ENCODE measurements around the gene FXYD6.

FXYD6 gene

DNA sequence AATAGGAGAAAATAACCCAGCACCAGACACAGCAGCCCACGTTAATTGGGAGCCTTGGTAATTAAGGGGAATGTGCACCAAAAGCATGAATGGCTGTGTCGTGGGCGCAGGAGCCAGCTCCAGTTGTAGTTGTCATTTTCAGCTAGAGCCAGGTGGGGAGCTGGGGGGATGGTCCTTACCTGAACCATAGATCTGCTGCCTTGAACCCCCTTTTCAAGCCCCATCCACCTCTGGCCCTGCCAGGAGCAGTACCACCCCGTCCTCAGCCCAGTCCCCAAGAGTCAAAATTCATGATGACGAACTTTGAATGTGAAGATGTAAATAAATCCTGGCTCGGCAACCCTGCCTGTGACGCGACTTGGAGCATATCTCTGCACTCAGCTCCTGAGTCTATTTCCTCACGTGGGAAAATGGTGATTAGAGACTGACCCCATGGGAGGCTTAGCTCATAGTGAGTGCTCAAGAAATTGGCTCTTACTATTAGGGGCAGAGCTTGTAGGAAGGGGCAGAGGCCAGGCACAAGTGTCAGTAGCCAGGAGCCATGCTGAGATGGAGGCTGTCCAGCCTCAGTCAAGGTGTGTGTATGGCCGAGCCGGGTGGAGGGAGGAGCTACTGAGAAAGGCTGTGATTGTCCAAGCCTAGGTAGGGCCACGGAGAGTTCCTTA lies 794 bp upstream of the FXYD6 start:
- Histone ChIP-seq H3K27ac (ENCODE audit: low read length) (no peak overlapping the region), H3K36me3 (replicated peaks; ENCODE audit: low read depth, low read length) (no peaks in the 10 kb centered on the region), H4K20me1 (ENCODE audit: insufficient read depth, low read length) (no peaks in the 10 kb centered on the region), H3K4me3 (ENCODE audit: low read length) (peak overlapping the region; percentile 80), H3K4me2 (ENCODE audit: low read length) (peak overlapping the region; percentile 97), H3K27me3 (ENCODE audit: low read depth, low read length) (peaks cover 42% of the 10 kb centered on the region), H3K4me1 (ENCODE audit: low read length) (peaks cover 10% of the 10 kb centered on the region), H3K79me2 (ENCODE audit: low read length) (no peaks in the 10 kb centered on the region), H3K9me3 (ENCODE audit: insufficient read depth, low read length) (no peaks in the 10 kb centered on the region), H3K9ac (ENCODE audit: low read length) (no peak overlapping the region), H2AFZ (ENCODE audit: low read depth, low read length) (no peak overlapping the region)
- TF ChIP-seq, protein P1, sequence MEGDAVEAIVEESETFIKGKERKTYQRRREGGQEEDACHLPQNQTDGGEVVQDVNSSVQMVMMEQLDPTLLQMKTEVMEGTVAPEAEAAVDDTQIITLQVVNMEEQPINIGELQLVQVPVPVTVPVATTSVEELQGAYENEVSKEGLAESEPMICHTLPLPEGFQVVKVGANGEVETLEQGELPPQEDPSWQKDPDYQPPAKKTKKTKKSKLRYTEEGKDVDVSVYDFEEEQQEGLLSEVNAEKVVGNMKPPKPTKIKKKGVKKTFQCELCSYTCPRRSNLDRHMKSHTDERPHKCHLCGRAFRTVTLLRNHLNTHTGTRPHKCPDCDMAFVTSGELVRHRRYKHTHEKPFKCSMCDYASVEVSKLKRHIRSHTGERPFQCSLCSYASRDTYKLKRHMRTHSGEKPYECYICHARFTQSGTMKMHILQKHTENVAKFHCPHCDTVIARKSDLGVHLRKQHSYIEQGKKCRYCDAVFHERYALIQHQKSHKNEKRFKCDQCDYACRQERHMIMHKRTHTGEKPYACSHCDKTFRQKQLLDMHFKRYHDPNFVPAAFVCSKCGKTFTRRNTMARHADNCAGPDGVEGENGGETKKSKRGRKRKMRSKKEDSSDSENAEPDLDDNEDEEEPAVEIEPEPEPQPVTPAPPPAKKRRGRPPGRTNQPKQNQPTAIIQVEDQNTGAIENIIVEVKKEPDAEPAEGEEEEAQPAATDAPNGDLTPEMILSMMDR (IDR thresholded peaks at IDR 0.05; ENCODE audit: low read depth, low read length), result no peak
- TF ChIP-seq EZH2phosphoT487 (IDR thresholded peaks at IDR 0.05; ENCODE audit: low read depth), result no peak

GRCh38 chr11:117876059-117876340 lies 458 bp downstream of the FXYD6 start:
- no peak overlapping the region for H3K27ac ChIP-seq (ENCODE audit: low read length)
- TF ChIP-seq EZH2phosphoT487 (IDR thresholded peaks at IDR 0.05; ENCODE audit: low read depth), result no peak
- TF ChIP-seq, protein P1 (IDR thresholded peaks at IDR 0.05; ENCODE audit: low read depth, low read length), result no peak
- H4K20me1 ChIP-seq (ENCODE audit: insufficient read depth, low read length), result no peaks in the 10 kb centered on the region
- H3K4me2 ChIP-seq (ENCODE audit: low read length), result peak overlapping the region; percentile 97
- H3K36me3 ChIP-seq (replicated peaks; ENCODE audit: low read depth, low read length), result no peaks in the 10 kb centered on the region
- peak overlapping the region; percentile 80 for H3K4me3 ChIP-seq (ENCODE audit: low read length)
- no peaks in the 10 kb centered on the region for H3K9me3 ChIP-seq (ENCODE audit: insufficient read depth, low read length)
- peak overlapping the region; percentile 61 for H2AFZ ChIP-seq (ENCODE audit: low read depth, low read length)
- H3K4me1 ChIP-seq (ENCODE audit: low read length), result peaks cover 10% of the 10 kb centered on the region
- H3K9ac ChIP-seq (ENCODE audit: low read length), result peak overlapping the region; percentile 57
- peaks cover 34% of the 10 kb centered on the region for H3K27me3 ChIP-seq (ENCODE audit: low read depth, low read length)
- no peaks in the 10 kb centered on the region for H3K79me2 ChIP-seq (ENCODE audit: low read length)

GRCh38 chr11:117875382-117876058 lies 938 bp downstream of the FXYD6 start:
- no peaks in the 10 kb centered on the region for H4K20me1 ChIP-seq (ENCODE audit: insufficient read depth, low read length)
- H3K9ac ChIP-seq (ENCODE audit: low read length), result peak overlapping the region; percentile 57
- H3K79me2 ChIP-seq (ENCODE audit: low read length), result no peaks in the 10 kb centered on the region
- no peaks in the 10 kb centered on the region for H3K36me3 ChIP-seq (replicated peaks; ENCODE audit: low read depth, low read length)
- TF ChIP-seq EZH2phosphoT487 (IDR thresholded peaks at IDR 0.05; ENCODE audit: low read depth), result no peak
- TF ChIP-seq, protein P1 (IDR thresholded peaks at IDR 0.05; ENCODE audit: low read depth, low read length), result no peak
- H3K27me3 ChIP-seq (ENCODE audit: low read depth, low read length), result peaks cover 34% of the 10 kb centered on the region
- H3K27ac ChIP-seq (ENCODE audit: low read length), result no peak overlapping the region
- H3K9me3 ChIP-seq (ENCODE audit: insufficient read depth, low read length), result no peaks in the 10 kb centered on the region
- H2AFZ ChIP-seq (ENCODE audit: low read depth, low read length), result peak overlapping the region; percentile 61; the same call in 1 of the 2 replicates
- peak overlapping the region; percentile 97 for H3K4me2 ChIP-seq (ENCODE audit: low read length)
- peaks cover 14% of the 10 kb centered on the region for H3K4me1 ChIP-seq (ENCODE audit: low read length)
- peak overlapping the region; percentile 80 for H3K4me3 ChIP-seq (ENCODE audit: low read length)

DNA sequence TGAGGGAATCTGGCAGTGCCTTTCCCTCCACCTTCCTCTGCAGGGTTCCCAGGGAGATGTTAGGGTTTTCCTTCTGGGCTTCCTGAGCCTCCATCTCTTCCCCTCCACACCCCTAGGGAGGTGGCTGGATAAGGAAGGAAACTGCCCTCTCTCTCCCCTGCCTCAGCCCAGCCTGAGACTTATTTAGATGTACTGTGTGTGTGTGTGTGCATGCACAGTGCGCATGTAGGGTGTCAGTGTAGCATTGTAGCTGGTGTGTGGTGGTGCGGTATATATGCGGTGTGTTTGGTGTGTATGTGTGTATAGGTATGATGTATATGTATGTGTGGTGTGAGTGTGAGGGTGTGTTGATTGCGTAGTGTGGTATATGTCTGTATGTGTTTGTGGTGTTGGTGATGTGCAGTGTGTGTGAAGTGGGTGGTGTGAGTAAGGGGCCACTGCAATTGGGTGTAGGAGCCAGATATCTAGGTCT lies 1.5 kb downstream of the FXYD6 start:
- no peaks in the 10 kb centered on the region for H3K79me2 ChIP-seq (ENCODE audit: low read length)
- H3K9me3 ChIP-seq (ENCODE audit: insufficient read depth, low read length), result no peaks in the 10 kb centered on the region
- H3K27ac ChIP-seq (ENCODE audit: low read length), result no peak overlapping the region
- peaks cover 19% of the 10 kb centered on the region for H3K4me1 ChIP-seq (ENCODE audit: low read length)
- peaks cover 34% of the 10 kb centered on the region for H3K27me3 ChIP-seq (ENCODE audit: low read depth, low read length)
- no peaks in the 10 kb centered on the region for H3K36me3 ChIP-seq (replicated peaks; ENCODE audit: low read depth, low read length)
- no peak overlapping the region for H2AFZ ChIP-seq (ENCODE audit: low read depth, low read length)
- peak overlapping the region; percentile 97; the same call in 1 of the 2 replicates for H3K4me2 ChIP-seq (ENCODE audit: low read length)
- TF ChIP-seq EZH2phosphoT487 (IDR thresholded peaks at IDR 0.05; ENCODE audit: low read depth), result no peak
- peak overlapping the region; percentile 80 for H3K4me3 ChIP-seq (ENCODE audit: low read length)
- H4K20me1 ChIP-seq (ENCODE audit: insufficient read depth, low read length), result no peaks in the 10 kb centered on the region
- H3K9ac ChIP-seq (ENCODE audit: low read length), result no peak overlapping the region

All from OCI-LY3 (cell line).